Stimulated activated CD4-positive, alpha-beta T cell treated with anti-CD3 and anti-CD28 coated beads, Interleukin-1b, Interleukin-23, amount 100 ng/mL, for 48 hours (primary cell): ENCODE measurements around the gene GCGR.

Source experiments
- DNase-seq: peaks from one replicate; pipeline ENCODE4 v3.0.0-alpha.2; 2020

Gene GCGR

GRCh38 chr17:81852237-81852636, 48.3 kb downstream of the GCGR start:
- no peak for DNase-seq

- no peak for DNase-seq
Observed at GRCh38 chr17:81854974-81855774, 51.2 kb downstream of the GCGR start.

GRCh38 chr17:81858170-81858966, 54.4 kb downstream of the GCGR start:
- DNase-seq: no peak

GRCh38 chr17:81858967-81859905, 55.3 kb downstream of the GCGR start:
- no peak for DNase-seq

- no peak for DNase-seq
Observed at GRCh38 chr17:81859906-81860755, 56.2 kb downstream of the GCGR start, which contains the start of gene P4HB. Gene P4HB (minus strand): TSS chr17:81860535. CDS start chr17:81860471, 64 bp downstream.

GRCh38 chr17:81860756-81861568, 57.0 kb downstream of the GCGR start:
- DNase-seq: peak; percentile 99

GRCh38 chr17:81863123-81863675, 59.2 kb downstream of the GCGR start:
- no peak for DNase-seq
